Neural cell (in vitro differentiated cells): Measurements from ENCODE around the gene RYR3. TPM values are rescaled to one million over a fixed set of nuclear protein-coding genes. Genes with fewer than 3 reads are reported as not detected.

Experiments used
- H2AFZ ChIP-seq: fragments of 200-600, 300-800 bp; sonication (generic), shearing (Covaris generic); 2 replicates; pipeline ENCODE4 v1.6.0; 2014; ENCODE audit warnings: low read depth, mild to moderate bottlenecking, antibody characterized with exemption, low read length, moderate library complexity
- H3F3A ChIP-seq: fragments of 200-600 bp; shearing (Covaris generic); 2 replicates; pipeline ENCODE4 v1.6.1; 2016; ENCODE audit warnings: mild to moderate bottlenecking, moderate library complexity, mixed read lengths, antibody characterized with exemption, low read length; ENCODE audit not compliant: insufficient read depth, poor library complexity, severe bottlenecking
- H3K27ac ChIP-seq: fragments of 200-600, 300-800 bp; sonication (generic), shearing (Covaris generic); 2 replicates; pipeline ENCODE4 v1.5.1; 2014; ENCODE audit warnings: mild to moderate bottlenecking, low read length, moderate library complexity
- H3K27me3 ChIP-seq: fragments of 300-800, 200-600 bp; sonication (generic), shearing (Covaris generic); 2 replicates; pipeline ENCODE4 v1.6.0; 2014; ENCODE audit warnings: mild to moderate bottlenecking, low read depth, low read length, moderate library complexity; ENCODE audit not compliant: insufficient read depth
- H3K36me3 ChIP-seq: fragments of 300-800, 200-600 bp; sonication (generic), shearing (Covaris generic); 2 replicates; pipeline ENCODE4 v1.5.1; 2014; ENCODE audit warnings: mild to moderate bottlenecking, antibody characterized with exemption, low read length, moderate library complexity; ENCODE audit not compliant: insufficient read depth
- H3K4me2 ChIP-seq: fragments of 300-800, 200-600 bp; sonication (generic), shearing (Covaris generic); 2 replicates; pipeline ENCODE4 v1.6.0; 2014; ENCODE audit warnings: mild to moderate bottlenecking, low read length
- H3K4me3 ChIP-seq: fragments of 300-800, 200-600 bp; sonication (generic), shearing (Covaris generic); 2 replicates; pipeline ENCODE4 v1.5.1; 2014; ENCODE audit warnings: mild to moderate bottlenecking, low read length, moderate library complexity
- H3K79me2 ChIP-seq: fragments of 200-600 bp; shearing (Covaris generic); replicated peaks from 2 replicates; pipeline ENCODE4 v1.6.0; 2014; ENCODE audit warnings: mild to moderate bottlenecking, low read length, moderate library complexity; ENCODE audit not compliant: insufficient read depth
- H3K9ac ChIP-seq: fragments of 300-800, 200-600 bp; sonication (generic), shearing (Covaris generic); 2 replicates; pipeline ENCODE4 v1.6.1; 2016; ENCODE audit warnings: mild to moderate bottlenecking, low read length, mixed read lengths
- H3K9me2 ChIP-seq: fragments of 200-600 bp; shearing (Covaris generic); 2 replicates; pipeline ENCODE4 v1.6.1; 2016; ENCODE audit warnings: mild to moderate bottlenecking, low read length, mixed read lengths; ENCODE audit not compliant: insufficient read depth
- H3K9me3 ChIP-seq: fragments of 200-600, 300-800 bp; sonication (generic), shearing (Covaris generic); 2 replicates; pipeline ENCODE4 v1.6.1; 2016; ENCODE audit warnings: mild to moderate bottlenecking, mixed run types, low read length, moderate library complexity, mixed read lengths
- H4K20me1 ChIP-seq: fragments of 200-600 bp; shearing (Covaris generic); 2 replicates; pipeline ENCODE4 v1.6.1; 2016; ENCODE audit warnings: mild to moderate bottlenecking, mixed run types; ENCODE audit not compliant: insufficient read depth
- CTCF ChIP-seq: fragments of 450-650 bp; IDR thresholded peaks from 2 replicates; pipeline ENCODE4 v1.5.1; 2014; ENCODE audit warnings: antibody characterized with exemption, mild to moderate bottlenecking, moderate library complexity; ENCODE audit not compliant: poor library complexity, severe bottlenecking
- EP300 ChIP-seq: fragments of 450-650 bp; conservative IDR thresholded peaks from 2 replicates; pipeline ENCODE4 v1.6.1; 2014; ENCODE audit warnings: antibody characterized with exemption, mild to moderate bottlenecking, moderate library complexity; ENCODE audit not compliant: poor library complexity, severe bottlenecking
- EZH2 ChIP-seq: fragments of 200-600, 300-800 bp; shearing (Covaris generic), sonication (generic); IDR thresholded peaks from 2 replicates; pipeline ENCODE4 v1.6.1; 2014; ENCODE audit warnings: antibody characterized with exemption, low read length, borderline replicate concordance, mild to moderate bottlenecking; ENCODE audit not compliant: insufficient read depth, poor library complexity, severe bottlenecking
- MXI1 ChIP-seq: fragments of 450-650 bp; conservative IDR thresholded peaks from 2 replicates; pipeline ENCODE4 v1.6.1; 2014; ENCODE audit warnings: antibody characterized with exemption, mild to moderate bottlenecking; ENCODE audit not compliant: poor library complexity, severe bottlenecking
- POLR2AphosphoS5 ChIP-seq: IDR thresholded peaks from 2 replicates; pipeline ENCODE4 v1.6.1; 2012
- RAD21 ChIP-seq: fragments of 450-650 bp; conservative IDR thresholded peaks from 2 replicates; pipeline ENCODE4 v1.6.1; 2014; ENCODE audit warnings: antibody characterized with exemption, mild to moderate bottlenecking, moderate library complexity
- REST ChIP-seq: IDR thresholded peaks from 2 replicates; pipeline ENCODE4 v1.6.1; 2012; ENCODE audit warnings: borderline replicate concordance
- SMC3 ChIP-seq: fragments of 450-650 bp; conservative IDR thresholded peaks from 2 replicates; pipeline ENCODE4 v1.6.1; 2014; ENCODE audit warnings: antibody characterized with exemption, mild to moderate bottlenecking, moderate library complexity; ENCODE audit not compliant: poor library complexity
- TAF1 ChIP-seq: IDR thresholded peaks from 2 replicates; pipeline ENCODE4 v1.6.1; 2012; ENCODE audit warnings: low read depth
- polyA plus RNA-seq: library from polyadenylated mRNA; depleted of rRNA; stranded (reverse); fragments of >200 nt; gene quantifications from 2 replicates; pipeline ENCODE4 v1.2.3, GENCODE V29; 2014

The RYR3 gene
- polyA plus RNA-seq, 1 donor from 2014 or later, result 12.6 TPM

GRCh38 chr15:33370623-33371020 lies 59.9 kb downstream of the RYR3 start:
- H3K9ac ChIP-seq, result no peak overlapping the region
- H4K20me1 ChIP-seq, result no peaks in the 10 kb centered on the region
- no peak for TF ChIP-seq CTCF
- TF ChIP-seq EZH2, result no peak
- no peak for TF ChIP-seq TAF1
- TF ChIP-seq SMC3, result no peak
- TF ChIP-seq MXI1, result no peak
- TF ChIP-seq EP300, result no peak
- no peak for TF ChIP-seq RAD21
- no peak for TF ChIP-seq POLR2AphosphoS5
- no peak for TF ChIP-seq REST
- no peaks in the 10 kb centered on the region for H3K36me3 ChIP-seq
- H3K9me2 ChIP-seq, result no peaks in the 10 kb centered on the region
- H3K27me3 ChIP-seq, result no peaks in the 10 kb centered on the region
- no peaks in the 10 kb centered on the region for H3F3A ChIP-seq
- peak overlapping the region; percentile 36 for H3K4me2 ChIP-seq
- peak overlapping the region; percentile 12 for H3K27ac ChIP-seq
- no peaks in the 10 kb centered on the region for H3K79me2 ChIP-seq
- H3K4me3 ChIP-seq, result peak overlapping the region; percentile 38
- no peaks in the 10 kb centered on the region for H3K9me3 ChIP-seq
- no peak overlapping the region for H2AFZ ChIP-seq

- Histone ChIP-seq H4K20me1 (no peaks in the 10 kb centered on the region), H3F3A (no peaks in the 10 kb centered on the region), H3K9me3 (no peaks in the 10 kb centered on the region), H3K9ac (no peak overlapping the region), H3K9me2 (no peaks in the 10 kb centered on the region), H3K4me2 (peak overlapping the region; percentile 36), H3K27ac (peak overlapping the region; percentile 12), H2AFZ (no peak overlapping the region), H3K79me2 (no peaks in the 10 kb centered on the region), H3K27me3 (no peaks in the 10 kb centered on the region), H3K36me3 (no peaks in the 10 kb centered on the region), H3K4me3 (peak overlapping the region; percentile 38)
- TF ChIP-seq REST (no peak), MXI1 (peak; percentile 60), TAF1 (no peak), EP300 (peak; percentile 40), POLR2AphosphoS5 (no peak), RAD21 (no peak)
Observed at GRCh38 chr15:33371159-33371558, 60.4 kb downstream of the RYR3 start.
